Measurements from ENCODE around the gene TRIL. TPM values are rescaled to one million over a fixed set of nuclear protein-coding genes. Genes with fewer than 3 reads are reported as not detected.

TRIL gene
- total and polyA plus RNA-seq, 2 of the 13 experiments (the other 11 are each of a cell fraction or from before 2014, with no cell fraction given): 0.18 to 0.40 TPM

GRCh38 chr7:28940741-28941384, 17.3 kb downstream of the TRIL start:
- Histone ChIP-seq H4K20me1 (ENCODE audit: insufficient read depth, low read length) (no peaks in the 10 kb centered on the region), H3K36me3 (replicated peaks in 1 of 2; ENCODE audit: control insufficient read depth in 1 of 2, insufficient read depth in 2 of 2, low read length in 2 of 2) (no peaks in the 10 kb centered on the region), H3K27ac (ENCODE audit: extremely low read length, insufficient read depth, low read length) (no peak overlapping the region), H3K27me3 (ENCODE audit: control insufficient read depth in 1 of 2, insufficient read depth in 2 of 2, low read length in 2 of 2) (peaks cover 1 to 12% of the 10 kb centered on the region in 2 experiments; a peak in 2 of 5 replicates), H3K4me3 (replicated peaks in 1 of 3; ENCODE audit: insufficient read depth in 1 of 3, low read depth in 2 of 3, low read length in 3 of 3) (no peak overlapping the region), H3K4me1 (ENCODE audit: insufficient read depth, low read length) (peaks cover 21% of the 10 kb centered on the region), H3K79me2 (ENCODE audit: insufficient read depth, low read length) (no peaks in the 10 kb centered on the region), H3K9ac (ENCODE audit: insufficient read depth, low read depth, low read length) (no peak overlapping the region), H3K9me3 (ENCODE audit: low read length) (no peaks in the 10 kb centered on the region), H3K4me2 (ENCODE audit: low read depth, low read length) (no peak overlapping the region), H2AFZ (ENCODE audit: low read length) (no peak overlapping the region)
- intact Hi-C loops (cut with micrococcal nuclease; ENCODE audit: unreplicated experiment): no loop called here
- CTCF ChIA-PET (ENCODE audit: low intra/inter-chr PET ratio, low total read pairs): no interaction called here
- in situ Hi-C loops (cut with HindIII; ENCODE audit: extremely low pct_ligation_motif_present, low pct_unique_long_range_greater_than_20kb): no loop called here
- WGBS (ENCODE audit: low lambda C conversion rate): 44% methylated on average over 10 of the region's 11 CpGs
- POLR2A ChIA-PET: no interaction called here
- FAIRE-seq: no peak
- no TSS peak for BruUV-seq (replicated peaks)
- no peak for DNase-seq (ENCODE audit: low spot score)
- ATAC-seq: no peak
- TF ChIP-seq ZFAT (CRISPR knock-in tag; conservative IDR thresholded peaks at IDR 0.05): no peak
- TF ChIP-seq NCOA5 (CRISPR knock-in tag; IDR thresholded peaks at IDR 0.05): no peak
- no peak for TF ChIP-seq ZNF562 (CRISPR knock-in tag; IDR thresholded peaks at IDR 0.05; ENCODE audit: borderline replicate concordance)
- no peak for TF ChIP-seq STAT6 (CRISPR knock-in tag; IDR thresholded peaks at IDR 0.05; ENCODE audit: borderline replicate concordance)
- no peak for TF ChIP-seq ATM (IDR thresholded peaks at IDR 0.05; ENCODE audit: borderline replicate concordance)
- no peak for TF ChIP-seq NBN (conservative IDR thresholded peaks at IDR 0.05)
- no peak for TF ChIP-seq TRIM22 (IDR thresholded peaks at IDR 0.05)
- TF ChIP-seq ZNF512B (CRISPR knock-in tag; IDR thresholded peaks at IDR 0.05; ENCODE audit: borderline replicate concordance): no peak
- no peak for TF ChIP-seq ZNF260 (CRISPR knock-in tag; IDR thresholded peaks at IDR 0.05; ENCODE audit: borderline replicate concordance, low read depth)
- TF ChIP-seq ZBED4 (CRISPR knock-in tag; IDR thresholded peaks at IDR 0.05; ENCODE audit: borderline replicate concordance): no peak
- TF ChIP-seq KMT2A (CRISPR knock-in tag; IDR thresholded peaks at IDR 0.05): no peak
- no peak for TF ChIP-seq RBM22 (optimal IDR thresholded peaks at IDR 0.05; ENCODE audit: low read length)
- no peak for TF ChIP-seq ZC3H4 (CRISPR knock-in tag; IDR thresholded peaks at IDR 0.05; ENCODE audit: borderline replicate concordance)

Data from HepG2 (cell line).